GM19351 (cell line): ENCODE measurements around the gene LRRFIP2.

Experiments
- ATAC-seq: cut with Tn5 transposase; IDR thresholded peaks from one replicate; pipeline ENCODE4 v1.9.1; 2021; ENCODE audit warnings: mild to moderate bottlenecking, moderate library complexity; ENCODE audit not compliant: unreplicated experiment

LRRFIP2 gene

DNA sequence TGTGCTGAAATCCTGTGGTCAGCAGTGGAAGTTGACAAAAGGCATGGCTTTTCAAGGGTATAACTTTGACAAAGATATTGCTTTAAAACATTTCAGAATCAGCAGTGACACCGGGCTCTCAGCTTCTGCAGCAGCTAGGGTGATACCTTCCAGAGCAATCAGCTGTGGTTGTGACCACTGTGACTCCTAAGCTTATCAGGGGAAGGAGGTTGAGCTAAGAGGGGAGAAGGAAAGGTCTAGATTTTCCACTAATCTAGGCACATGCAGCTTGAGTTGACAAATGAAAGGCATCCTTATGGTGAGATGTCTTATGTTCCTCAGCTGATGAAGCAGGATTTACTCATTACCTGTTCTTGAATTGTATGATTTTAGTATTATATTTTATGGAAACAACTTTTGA lies 16.3 kb upstream of the LRRFIP2 start:
- no peak for ATAC-seq

DNA sequence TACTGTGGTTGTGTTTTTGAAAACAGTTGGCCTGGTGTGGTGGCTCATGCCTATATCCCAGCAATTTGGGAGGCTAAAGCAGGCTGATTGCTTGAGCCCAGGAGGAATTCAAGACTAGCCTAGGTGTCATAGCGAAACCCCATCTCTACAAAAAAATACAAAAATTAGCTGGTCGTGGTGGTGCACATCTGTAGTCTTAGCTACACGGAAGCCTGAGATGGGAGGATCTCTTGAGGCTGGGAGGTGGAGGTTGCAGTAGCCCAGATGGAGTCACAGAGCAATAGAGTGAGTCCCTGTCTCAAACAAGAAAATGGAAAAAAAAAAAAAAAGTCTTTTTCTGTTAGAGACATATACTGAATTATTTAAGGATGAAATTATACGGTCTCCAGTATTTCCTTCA lies 14.7 kb upstream of the LRRFIP2 start:
- ATAC-seq: no peak

DNA sequence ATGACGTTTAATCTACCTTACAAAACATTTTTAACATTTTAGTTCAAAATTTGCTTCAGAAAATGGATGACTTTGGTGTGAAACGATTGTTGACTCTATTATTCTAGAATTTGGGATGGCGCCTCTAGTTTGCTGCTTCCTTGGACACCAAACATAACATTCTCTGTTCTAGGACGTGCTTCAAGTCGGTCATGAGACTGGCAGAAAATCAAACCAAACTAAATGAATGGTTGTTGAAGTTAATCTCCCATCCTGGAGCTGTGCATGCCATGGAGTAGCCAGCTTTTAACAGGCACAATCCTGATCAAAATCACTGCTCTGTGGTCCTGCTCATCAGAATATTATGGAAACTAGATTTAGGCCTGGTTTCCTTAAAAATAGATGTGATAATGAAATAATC lies 9.6 kb upstream of the LRRFIP2 start:
- no peak for ATAC-seq

DNA sequence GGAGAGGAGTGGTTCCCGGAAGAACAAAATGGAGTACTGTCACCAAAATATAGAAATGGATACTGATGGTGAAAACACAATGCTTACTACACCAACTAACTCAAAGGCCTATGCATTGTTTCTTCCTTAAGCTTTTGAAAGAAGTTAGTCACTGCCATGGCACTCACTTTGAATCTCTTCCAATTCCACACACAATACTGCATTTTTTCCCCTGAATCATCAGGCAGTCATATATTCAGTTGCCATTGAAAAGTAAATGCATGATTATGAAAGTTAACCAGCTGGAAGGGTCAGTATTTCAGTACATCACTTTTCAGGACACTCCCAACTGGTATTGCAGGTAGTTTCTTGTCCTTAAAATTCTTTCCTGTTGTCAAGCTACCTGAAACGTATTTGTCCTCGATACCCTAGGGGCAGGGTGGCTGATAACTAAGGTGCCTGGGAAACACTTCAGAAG lies 9.0 kb upstream of the LRRFIP2 start:
- ATAC-seq: no peak

DNA sequence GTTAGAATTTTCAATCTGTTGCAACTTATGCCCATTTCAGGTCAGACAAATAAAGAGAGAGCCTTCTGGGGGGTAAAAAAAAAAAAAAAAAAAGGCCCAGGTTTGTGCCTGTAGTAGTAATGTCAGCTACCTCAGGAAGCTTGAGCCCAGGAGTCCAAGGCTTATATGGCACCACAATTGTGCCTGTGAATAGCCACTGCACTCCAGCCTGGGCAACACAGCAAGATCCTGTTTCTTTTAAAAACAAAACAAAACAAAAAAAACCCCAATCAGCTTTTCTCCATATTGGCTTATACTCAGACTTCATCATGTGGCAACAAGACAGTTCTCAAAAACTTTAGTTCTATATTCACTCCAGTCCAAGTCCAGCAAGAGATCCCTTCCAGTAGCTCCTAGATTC lies 8.4 kb upstream of the LRRFIP2 start:
- no peak for ATAC-seq

DNA sequence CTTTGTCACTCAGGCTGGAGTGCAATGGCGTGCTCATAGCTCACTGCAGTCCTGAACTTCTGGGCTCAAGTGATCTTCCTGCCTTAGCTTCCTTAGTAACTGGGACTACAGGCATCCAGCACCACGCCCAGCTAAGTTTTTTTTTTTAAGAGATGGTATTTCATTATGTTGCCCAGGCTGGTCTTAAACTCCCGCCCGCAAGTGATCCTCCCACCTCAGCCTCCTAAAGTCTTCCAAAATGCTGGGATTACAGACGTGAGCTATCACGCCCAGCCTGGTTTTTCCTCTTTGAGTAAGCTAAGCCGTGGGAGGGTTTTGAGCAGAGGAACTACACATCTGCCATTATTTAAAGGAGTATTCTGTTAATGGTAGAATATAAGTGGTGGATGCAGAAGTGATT lies 7.4 kb upstream of the LRRFIP2 start:
- no peak for ATAC-seq

GRCh38 chr3:37179144-37179967 lies 5.0 kb upstream of the LRRFIP2 start:
- no peak for ATAC-seq

DNA sequence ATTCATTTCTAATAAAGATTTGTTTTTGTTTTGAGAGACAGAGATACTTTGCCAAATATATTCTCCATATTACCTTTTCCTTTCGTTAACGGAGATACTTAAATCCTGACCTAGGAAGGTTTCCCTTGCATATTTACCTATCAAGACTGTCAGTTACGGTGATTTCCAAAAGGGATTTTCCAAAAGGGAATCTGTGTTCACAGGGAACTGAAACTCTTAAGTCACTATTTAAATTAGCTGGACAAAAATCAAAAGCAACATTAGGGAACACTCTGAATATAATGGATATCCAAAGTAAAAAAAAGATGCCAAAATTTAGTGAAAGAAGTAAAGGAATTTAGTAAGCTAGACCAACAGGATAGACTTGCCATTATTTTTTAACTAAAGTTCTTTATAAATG lies 576 bp downstream of the LRRFIP2 start:
- ATAC-seq: no peak

DNA sequence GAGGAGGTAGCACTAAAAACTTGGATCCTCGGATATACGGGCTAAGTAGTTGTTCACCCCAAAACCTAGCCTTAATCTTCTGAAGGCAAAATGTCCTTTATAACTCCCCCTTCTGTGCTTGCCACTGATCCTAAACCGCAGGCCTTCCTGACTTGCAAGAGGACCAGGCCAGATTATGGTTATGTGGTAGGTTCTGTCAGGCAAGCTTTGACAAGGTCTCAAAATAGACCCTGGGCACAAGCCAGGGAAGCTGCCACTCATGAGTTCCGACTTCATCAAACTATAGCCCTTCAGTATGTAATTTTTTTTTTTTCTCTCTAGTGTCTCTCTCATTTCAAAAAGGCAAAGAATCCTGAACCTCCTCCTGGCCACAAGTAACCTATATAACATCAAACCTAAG lies 3.2 kb downstream of the LRRFIP2 start:
- no peak for ATAC-seq

DNA sequence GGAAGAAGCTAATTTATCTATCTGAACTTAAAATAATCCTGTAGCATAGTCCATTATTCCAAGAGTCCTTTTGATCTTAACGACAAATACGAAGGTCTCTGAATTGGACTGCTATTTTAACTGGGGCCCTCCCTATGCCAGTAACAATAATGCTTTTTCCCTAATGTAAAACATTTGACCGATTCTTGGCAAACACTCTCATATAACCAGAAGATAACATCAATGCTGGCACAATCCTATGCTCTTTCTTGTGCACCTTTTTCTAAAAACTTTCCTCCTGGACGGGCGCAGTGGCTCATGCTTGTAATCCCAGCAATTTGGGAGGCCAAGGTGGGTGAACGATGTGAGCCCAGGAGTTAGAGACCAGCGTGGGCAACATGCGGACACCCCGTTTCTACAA lies 3.9 kb downstream of the LRRFIP2 start:
- no peak for ATAC-seq

- ATAC-seq: no peak
Measured at GRCh38 chr3:37170060-37170459, 4.3 kb downstream of the LRRFIP2 start.

- ATAC-seq: no peak
Measured at GRCh38 chr3:37168896-37169295, 5.5 kb downstream of the LRRFIP2 start.

GRCh38 chr3:37163262-37164015 lies 10.9 kb downstream of the LRRFIP2 start:
- ATAC-seq: peak; percentile 44

DNA sequence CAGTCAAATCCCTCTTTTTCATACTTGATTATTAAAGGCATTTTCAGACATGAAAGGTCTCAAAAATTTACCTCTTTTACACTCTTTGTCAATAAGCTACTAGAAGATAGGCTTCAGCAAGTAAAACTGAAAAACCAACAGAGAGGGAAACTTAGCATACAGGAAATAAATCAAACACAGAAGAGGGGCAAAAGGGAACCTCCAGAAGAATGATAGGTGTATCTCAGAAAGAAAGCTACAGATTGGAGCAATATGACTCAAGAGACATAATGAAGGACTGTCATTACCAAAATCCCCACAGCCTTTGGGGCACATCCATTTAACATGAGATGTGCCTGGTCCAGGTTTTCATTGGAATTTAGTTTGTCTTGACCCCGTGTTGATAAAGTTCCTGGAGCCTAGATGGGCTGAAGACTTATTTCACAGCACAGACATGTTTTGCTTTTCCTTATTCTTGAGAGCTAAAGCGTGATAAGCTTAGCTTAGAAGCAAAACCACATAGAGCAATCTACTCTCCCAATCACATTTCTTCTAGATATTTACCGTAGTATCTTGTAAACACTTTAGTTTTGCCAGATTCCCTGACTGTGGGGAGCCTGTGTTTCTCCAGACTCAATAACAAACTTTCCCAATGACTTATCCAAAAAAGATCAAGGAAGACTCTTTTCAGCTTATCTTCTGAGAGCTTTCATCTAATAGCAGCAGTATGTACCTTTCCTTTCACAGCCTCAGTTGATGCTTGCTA lies 11.7 kb downstream of the LRRFIP2 start:
- ATAC-seq: peak; percentile 72

DNA sequence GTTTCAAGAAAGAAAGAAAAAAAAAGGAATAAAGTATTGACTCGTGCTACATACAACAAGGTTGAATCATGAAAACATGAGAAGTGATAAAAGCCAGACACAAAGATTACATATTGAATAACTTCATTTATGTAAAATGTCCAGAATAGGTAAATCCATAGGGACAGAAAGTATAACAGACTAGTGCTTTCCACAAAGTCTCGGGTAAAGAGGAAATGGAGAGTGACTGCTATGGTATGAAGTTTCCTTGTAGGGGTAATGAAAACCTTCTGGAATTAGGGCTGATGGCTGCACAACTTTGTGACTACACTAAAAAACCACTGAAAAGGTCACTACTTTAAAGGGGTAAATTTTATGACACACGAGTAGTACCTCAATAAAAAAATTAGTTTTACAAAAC lies 13.0 kb downstream of the LRRFIP2 start:
- no peak for ATAC-seq

GRCh38 chr3:37155782-37156181 lies 18.6 kb downstream of the LRRFIP2 start:
- ATAC-seq: no peak

GRCh38 chr3:37154668-37155314 lies 19.6 kb downstream of the LRRFIP2 start:
- ATAC-seq: no peak

DNA sequence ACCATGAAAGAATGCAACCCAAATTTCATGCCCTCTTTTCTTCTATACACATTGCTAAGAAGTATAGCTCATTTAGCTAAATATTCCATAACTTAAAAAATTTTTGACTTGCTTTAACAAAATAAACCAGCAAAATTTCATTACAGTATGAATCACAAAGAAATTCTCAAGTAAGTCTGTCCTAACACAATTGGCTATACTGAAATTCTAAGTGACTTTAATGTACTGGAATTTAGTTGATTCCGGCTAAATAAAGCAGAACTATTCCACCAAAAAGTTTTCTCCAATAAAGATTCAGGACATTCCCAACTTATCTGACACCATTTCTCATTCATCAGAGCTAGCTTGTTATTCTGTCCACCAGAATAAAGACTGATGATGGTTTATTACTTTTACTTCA lies 23.8 kb downstream of the LRRFIP2 start:
- no peak for ATAC-seq

- ATAC-seq: no peak
Measured at GRCh38 chr3:37149257-37149656, 25.1 kb downstream of the LRRFIP2 start.

DNA sequence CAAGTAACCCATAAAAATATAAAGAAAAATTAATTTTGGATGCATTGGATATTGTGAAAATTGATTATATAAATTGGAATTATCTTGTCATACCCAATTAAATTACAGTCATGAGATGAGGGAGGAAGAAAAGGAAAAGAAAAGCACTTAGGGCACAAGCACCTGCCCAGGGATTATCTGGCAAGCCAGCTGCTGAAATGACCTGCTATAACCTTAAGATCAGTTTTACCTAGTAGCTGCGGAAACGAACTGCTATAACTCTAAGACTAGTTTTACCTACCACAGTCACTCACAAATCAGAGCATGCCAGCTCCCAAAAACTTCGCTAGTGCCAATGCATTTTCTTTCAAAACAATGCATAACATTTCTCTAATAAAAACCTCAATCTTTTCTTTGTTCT lies 26.2 kb downstream of the LRRFIP2 start:
- no peak for ATAC-seq

DNA sequence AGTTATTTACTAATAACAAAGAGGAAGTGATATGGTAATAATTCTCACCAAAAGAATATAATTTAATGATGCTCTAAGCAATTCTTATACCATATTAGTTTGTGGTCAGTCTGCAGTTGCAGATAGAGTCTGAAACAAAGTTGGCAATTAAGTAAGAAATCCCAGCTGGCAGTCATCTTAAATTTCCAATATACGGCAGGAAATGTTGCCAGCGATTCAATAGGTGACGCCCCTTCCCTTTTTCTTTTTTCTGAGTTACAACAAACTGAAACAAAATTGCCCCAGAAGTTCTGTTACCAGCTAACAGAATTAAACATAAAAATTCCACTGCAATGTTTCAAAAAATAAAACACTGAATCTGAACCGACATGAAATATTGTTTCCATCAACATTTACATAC lies 26.7 kb downstream of the LRRFIP2 start:
- no peak for ATAC-seq
